ENCODE results near the gene LCK.

Gene LCK

GRCh38 chr1:32265846-32266245 is 14.8 kb downstream of the LCK start:
- ChIA-PET POLR2A (no interaction called here), CTCF (interaction anchor here (3.8 kb wide), 1 partner anchor 17 kb away, joined by 16 read pairs; the partner anchor contains the start of gene FAM167B)
- H3K4me3 ChIP-seq (ENCODE audit: low read depth, low read length): no peak overlapping the region
- no peak for DNase-seq (ENCODE audit: low read depth, low spot score)
- TF ChIP-seq CTCF (IDR thresholded peaks at IDR 0.05; ENCODE audit: insufficient read depth, low read length, missing control alignments): no peak

GRCh38 chr1:32266921-32267591 is 16.0 kb downstream of the LCK start:
- TF ChIP-seq CTCF (IDR thresholded peaks at IDR 0.05; ENCODE audit: insufficient read depth, low read length, missing control alignments): no peak
- CTCF ChIA-PET: interaction anchor here (3.8 kb wide), 1 partner anchor 19 kb away, joined by 16 read pairs; the partner anchor contains the start of gene FAM167B
- DNase-seq (ENCODE audit: low read depth, low spot score): peak; percentile 55
- no peak overlapping the region for H3K4me3 ChIP-seq (ENCODE audit: low read depth, low read length)
- POLR2A ChIA-PET: interaction anchor here (0.7 kb wide), 1 partner anchor 37 kb away, joined by 4 read pairs; no protein-coding TSS in a partner anchor

- DNase-seq (ENCODE audit: low read depth, low spot score): no peak
- POLR2A ChIA-PET: no interaction called here
- no peak overlapping the region for H3K4me3 ChIP-seq (ENCODE audit: low read depth, low read length)
- no peak for TF ChIP-seq CTCF (IDR thresholded peaks at IDR 0.05; ENCODE audit: insufficient read depth, low read length, missing control alignments)
- CTCF ChIA-PET: interaction anchor here (1.4 to 2.4 kb wide), 2 partner anchors 18 to 22 kb away, joined by 3 to 8 read pairs; partner anchors contain the start of gene FAM167B
Measured at GRCh38 chr1:32269744-32270143, 18.7 kb downstream of the LCK start.

- no peak overlapping the region for H3K4me3 ChIP-seq (ENCODE audit: low read depth, low read length)
- TF ChIP-seq CTCF (IDR thresholded peaks at IDR 0.05; ENCODE audit: insufficient read depth, low read length, missing control alignments): no peak
- ChIA-PET POLR2A (no interaction called here), CTCF (interaction anchor here (2.2 kb wide), 1 partner anchor 25 kb away, joined by 8 read pairs; the partner anchor contains the start of gene FAM167B)
- DNase-seq (ENCODE audit: low read depth, low spot score): no peak
Measured at GRCh38 chr1:32272557-32273390, 21.7 kb downstream of the LCK start.

GRCh38 chr1:32273391-32274208 is 22.5 kb downstream of the LCK start:
- ChIA-PET CTCF (interaction anchor here (2.2 kb wide), 1 partner anchor 26 kb away, joined by 8 read pairs; the partner anchor contains the start of gene FAM167B), POLR2A (no interaction called here)
- no peak for DNase-seq (ENCODE audit: low read depth, low spot score)
- TF ChIP-seq CTCF (IDR thresholded peaks at IDR 0.05; ENCODE audit: insufficient read depth, low read length, missing control alignments): no peak
- H3K4me3 ChIP-seq (ENCODE audit: low read depth, low read length): no peak overlapping the region
